Endodermal cell (in vitro differentiated cells): ENCODE results near the gene SLC25A21. TPM values are rescaled to one million over a fixed set of nuclear protein-coding genes. Genes with fewer than 3 reads are reported as not detected.

Experiments used
- DNase-seq: peaks from one replicate; pipeline ENCODE4 v3.0.0-alpha.2; 2017
- H3K27ac ChIP-seq: 2 replicates; pipeline ENCODE4 v1.5.1; 2013; ENCODE audit warnings: mild to moderate bottlenecking, low read depth, low read length, moderate library complexity
- H3K27me3 ChIP-seq: 2 replicates; pipeline ENCODE4 v1.6.1; 2013; ENCODE audit warnings: mild to moderate bottlenecking, low read length, moderate library complexity; ENCODE audit not compliant: insufficient read depth, control insufficient read depth, poor library complexity, severe bottlenecking
- H3K36me3 ChIP-seq: 2 replicates; pipeline ENCODE4 v1.7.0; 2013; ENCODE audit warnings: mild to moderate bottlenecking, low read length, moderate library complexity; ENCODE audit not compliant: control insufficient read depth, insufficient read depth
- H3K4me1 ChIP-seq: one replicate; pipeline ENCODE4 v1.7.0; 2013; ENCODE audit warnings: low read length; ENCODE audit not compliant: control insufficient read depth, insufficient read depth
- H3K4me3 ChIP-seq: 2 replicates; pipeline ENCODE4 v1.5.1; 2013; ENCODE audit warnings: mild to moderate bottlenecking, low read length, moderate library complexity
- H3K9ac ChIP-seq: 2 replicates; pipeline ENCODE4 v1.6.1; 2013; ENCODE audit warnings: mild to moderate bottlenecking, low read length, moderate library complexity; ENCODE audit not compliant: poor library complexity, severe bottlenecking; ENCODE audit errors: extremely low read depth
- H3K9me3 ChIP-seq: 2 replicates; pipeline ENCODE4 v1.6.1; 2013; ENCODE audit warnings: mild to moderate bottlenecking, low read length, moderate library complexity; ENCODE audit not compliant: control insufficient read depth
- H3K27ac Mint-ChIP-seq: 2 replicates; pipeline ENCODE4 v1.8.0; 2020; ENCODE audit warnings: mixed read lengths
- H3K27me3 Mint-ChIP-seq: 2 replicates; pipeline ENCODE4 v1.8.0; 2021; ENCODE audit warnings: mild to moderate bottlenecking, mixed read lengths; ENCODE audit not compliant: insufficient read depth
- H3K36me3 Mint-ChIP-seq: 2 replicates; pipeline ENCODE4 v1.8.0; 2020; ENCODE audit warnings: low read depth, mixed read lengths
- H3K4me1 Mint-ChIP-seq: 2 replicates; pipeline ENCODE4 v1.8.0; 2020; ENCODE audit warnings: mixed read lengths
- H3K4me3 Mint-ChIP-seq: 2 replicates; pipeline ENCODE4 v1.8.0; 2020; ENCODE audit warnings: mild to moderate bottlenecking, moderate library complexity, mixed read lengths
- H3K9me3 Mint-ChIP-seq: 2 replicates; pipeline ENCODE4 v1.8.0; 2020; ENCODE audit warnings: mild to moderate bottlenecking, mixed read lengths
- CTCF ChIP-seq: fragments of 200-600 bp; sonication (generic); conservative IDR thresholded peaks from 2 replicates; pipeline ENCODE4 v1.5.0; 2021; ENCODE audit warnings: antibody characterized with exemption, mild to moderate bottlenecking
- WGBS, 2 experiments: methylation state at CpG; one replicate each; pipeline versions ENCODE4 v1.1.5 to v1.1.7; 2013; ENCODE audit warnings: missing lambda C conversion rate in 2 of 2, mixed read lengths in 1 of 2; ENCODE audit not compliant: insufficient coverage in 1 of 2, insufficient read length in 1 of 2; 5-methylcytosine and 5-hydroxymethylcytosine counted together
- total RNA-seq, 2 donors: library from RNA; stranded (reverse); fragmentation: NEBNext Ultra II Directional in 1 of 2; extraction: Animal tissue kit (Norgen Biotek cat#: 25700) in 1 of 2; gene quantifications; 2 replicates in 1 of 2; 3 replicates in 1 of 2; pipeline ENCODE4 v1.2.1, GENCODE V29; 2021

The SLC25A21 gene
- total RNA-seq, 2 donors from 2014 or later = 1.9 TPM

DNA sequence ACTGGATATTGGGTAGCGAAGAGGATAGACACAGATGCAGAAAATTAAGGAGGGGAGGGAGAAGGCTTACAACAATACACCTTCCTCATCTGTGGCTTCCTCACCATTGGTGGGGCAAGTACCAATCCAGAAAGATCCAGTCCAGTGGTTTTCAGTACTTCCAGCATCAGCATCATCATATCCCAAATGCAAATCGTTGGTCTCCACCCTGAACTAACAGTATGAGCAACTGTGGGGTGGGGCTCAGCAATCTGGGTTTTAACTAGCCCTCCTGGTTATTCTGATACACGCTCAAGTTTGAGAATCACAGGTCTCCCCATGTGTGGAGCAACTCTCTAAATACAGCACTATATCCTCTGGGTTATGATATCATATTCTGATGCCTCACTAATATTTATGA, 317.0 kb downstream of the SLC25A21 start:
- DNase-seq = no peak
- Histone ChIP-seq H3K4me1 (peaks cover 26% of the 10 kb centered on the region), H3K36me3 (no peaks in the 10 kb centered on the region), H3K9ac (no peak overlapping the region), H3K27ac (no peak overlapping the region), H3K27me3 (no peaks in the 10 kb centered on the region), H3K9me3 (no peaks in the 10 kb centered on the region), H3K4me3 (no peak overlapping the region)
- WGBS, 2 experiments = 95 to 100% methylated on average over 2 to 3 of the region's 3 CpGs
- H3K27me3 Mint-ChIP-seq = no peaks in the 10 kb centered on the region
- H3K27ac Mint-ChIP-seq = no peak overlapping the region
- no peak overlapping the region for H3K4me3 Mint-ChIP-seq
- H3K36me3 Mint-ChIP-seq = no peaks in the 10 kb centered on the region
- no peaks in the 10 kb centered on the region for H3K9me3 Mint-ChIP-seq
- no peak for TF ChIP-seq CTCF
- peaks cover 58% of the 10 kb centered on the region for H3K4me1 Mint-ChIP-seq

GRCh38 chr14:36852981-36853691, 319.3 kb downstream of the SLC25A21 start:
- Mint-ChIP-seq H3K27me3 (no peaks in the 10 kb centered on the region), H3K36me3 (no peaks in the 10 kb centered on the region), H3K4me1 (peaks cover 47% of the 10 kb centered on the region), H3K9me3 (no peaks in the 10 kb centered on the region), H3K4me3 (no peak overlapping the region), H3K27ac (no peak overlapping the region)
- Histone ChIP-seq H3K4me3 (no peak overlapping the region), H3K4me1 (peaks cover 21% of the 10 kb centered on the region), H3K9me3 (no peaks in the 10 kb centered on the region), H3K9ac (no peak overlapping the region), H3K27ac (no peak overlapping the region), H3K36me3 (no peaks in the 10 kb centered on the region), H3K27me3 (no peaks in the 10 kb centered on the region)
- 78 to 86% methylated on average over 5 of the region's 5 CpGs for WGBS, 2 experiments
- DNase-seq = no peak
- TF ChIP-seq CTCF = no peak

- H3K36me3 Mint-ChIP-seq = no peaks in the 10 kb centered on the region
- WGBS, 2 experiments = 94 to 98% methylated on average over 4 to 5 of the region's 5 CpGs
These were observed 324.2 kb downstream of the SLC25A21 start for GRCh38 chr14:36848213-36848612.

More at GRCh38 chr14:36848213-36848612, 324.2 kb downstream of the SLC25A21 start:
- Mint-ChIP-seq H3K27ac (no peak overlapping the region), H3K4me1 (peaks cover 19% of the 10 kb centered on the region), H3K27me3 (no peaks in the 10 kb centered on the region), H3K4me3 (no peak overlapping the region), H3K9me3 (no peaks in the 10 kb centered on the region)
- Histone ChIP-seq H3K27ac (no peak overlapping the region), H3K4me1 (peaks cover 13% of the 10 kb centered on the region), H3K27me3 (no peaks in the 10 kb centered on the region), H3K4me3 (no peak overlapping the region), H3K9me3 (no peaks in the 10 kb centered on the region), H3K9ac (no peak overlapping the region), H3K36me3 (no peaks in the 10 kb centered on the region)
- DNase-seq = no peak
- no peak for TF ChIP-seq CTCF
